NCI-H187 (cell line): ENCODE data around the gene TPTE2.
"Not testable (repeated sequence)": the region's sequence is repeated elsewhere in the genome, so short reads cannot be mapped to it uniquely, and the experiment has no call there.

Experiments used
- DNase-seq, 2 experiments: peaks; one replicate each; lab custom pipeline; 2025; lab: John Stamatoyannopoulos, UW

TPTE2 gene

DNA sequence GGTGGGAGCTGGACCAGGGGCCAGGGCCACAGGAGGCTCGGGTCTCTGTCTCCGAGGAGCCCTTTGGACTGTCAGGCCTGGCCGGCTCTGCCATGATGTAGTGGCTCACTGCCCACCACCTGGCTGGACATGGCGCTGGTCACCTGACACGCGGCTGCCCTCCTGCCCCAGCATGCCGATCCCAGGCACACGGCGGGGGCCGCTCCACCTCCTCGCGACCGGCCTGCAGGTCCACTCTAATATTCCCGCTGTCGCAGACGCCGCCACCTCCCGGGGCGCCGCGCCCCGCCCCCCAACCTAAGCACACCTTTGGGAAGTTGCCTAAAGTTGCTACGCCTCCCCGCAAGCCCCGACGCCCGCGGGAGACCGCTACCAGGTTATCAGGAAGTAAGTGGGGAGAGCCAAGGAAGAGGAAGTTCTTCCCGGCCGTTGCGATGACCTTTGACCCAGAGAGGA is at the start of gene TPTE2:
TPTE2 (minus strand) TSS at position 406 of the 456 bp plus-strand sequence. CDS start 58,298 bp downstream, outside the sequence.
- not testable (repeated sequence) for DNase-seq

DNA sequence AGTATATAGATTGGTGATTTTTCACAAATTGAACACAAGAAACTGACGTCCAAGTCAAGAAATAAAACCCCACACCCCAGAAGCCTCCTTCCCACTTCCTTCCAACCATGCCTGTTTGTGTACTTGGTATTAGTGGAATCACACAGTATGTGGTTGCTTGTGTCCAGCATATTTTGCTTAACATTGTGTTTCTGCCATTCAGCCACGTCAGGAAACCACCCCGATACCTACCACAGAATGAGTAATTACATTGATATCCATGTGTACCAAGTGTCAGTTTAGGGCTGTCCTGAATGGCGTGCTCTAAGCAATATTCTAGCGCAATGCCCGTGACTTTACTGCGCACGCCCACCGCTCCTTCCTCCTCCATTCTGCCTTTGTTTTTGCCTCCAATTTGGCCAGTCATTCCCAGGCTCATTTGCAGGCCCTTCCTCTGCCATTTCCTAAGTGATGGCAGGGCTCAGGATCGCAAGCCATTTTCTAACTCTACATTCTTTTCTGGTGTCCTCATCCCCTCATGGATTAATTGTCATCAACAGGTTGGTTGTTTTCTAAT is 46.3 kb upstream of the TPTE2 start:
- DNase-seq = no peak

DNA sequence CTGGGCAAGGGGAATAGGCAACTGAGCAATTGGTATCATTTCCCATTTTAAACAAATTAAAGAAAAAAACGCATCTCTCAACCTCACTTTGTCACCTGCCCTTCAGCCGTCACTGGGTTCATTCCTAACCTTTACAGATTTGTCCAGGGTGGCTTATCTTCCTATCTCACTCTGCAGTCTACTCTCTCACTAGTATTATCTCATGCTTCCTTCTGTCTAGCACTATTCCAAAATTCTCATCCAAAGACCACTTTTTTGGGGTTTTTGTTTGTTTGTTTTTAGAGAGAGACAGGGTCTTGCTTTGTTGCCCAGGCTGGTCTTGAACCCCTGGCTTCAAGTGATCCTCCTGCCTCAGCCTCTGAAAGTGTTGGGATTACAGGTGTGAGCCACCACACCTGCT is 45.4 kb upstream of the TPTE2 start:
- no peak for DNase-seq

DNA sequence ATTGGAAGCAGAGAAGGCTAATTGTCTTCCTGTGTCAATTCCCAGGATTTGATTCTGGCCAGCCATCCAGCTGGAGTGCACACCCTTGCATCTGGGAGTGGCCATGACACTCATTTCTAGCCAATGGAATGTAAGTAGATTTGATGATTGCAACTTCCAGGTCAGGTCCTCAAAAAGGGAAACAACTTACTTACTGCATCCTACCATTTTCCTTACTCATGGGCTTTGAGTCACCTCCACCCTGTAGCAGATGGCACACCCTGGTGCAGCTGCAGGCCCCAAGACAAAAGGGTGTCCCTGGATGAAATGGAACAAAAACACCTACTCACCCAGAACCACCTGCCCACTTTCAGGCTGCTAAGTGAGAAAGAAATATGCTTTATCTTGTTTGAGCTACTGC is 44.8 kb upstream of the TPTE2 start:
- DNase-seq = no peak

DNA sequence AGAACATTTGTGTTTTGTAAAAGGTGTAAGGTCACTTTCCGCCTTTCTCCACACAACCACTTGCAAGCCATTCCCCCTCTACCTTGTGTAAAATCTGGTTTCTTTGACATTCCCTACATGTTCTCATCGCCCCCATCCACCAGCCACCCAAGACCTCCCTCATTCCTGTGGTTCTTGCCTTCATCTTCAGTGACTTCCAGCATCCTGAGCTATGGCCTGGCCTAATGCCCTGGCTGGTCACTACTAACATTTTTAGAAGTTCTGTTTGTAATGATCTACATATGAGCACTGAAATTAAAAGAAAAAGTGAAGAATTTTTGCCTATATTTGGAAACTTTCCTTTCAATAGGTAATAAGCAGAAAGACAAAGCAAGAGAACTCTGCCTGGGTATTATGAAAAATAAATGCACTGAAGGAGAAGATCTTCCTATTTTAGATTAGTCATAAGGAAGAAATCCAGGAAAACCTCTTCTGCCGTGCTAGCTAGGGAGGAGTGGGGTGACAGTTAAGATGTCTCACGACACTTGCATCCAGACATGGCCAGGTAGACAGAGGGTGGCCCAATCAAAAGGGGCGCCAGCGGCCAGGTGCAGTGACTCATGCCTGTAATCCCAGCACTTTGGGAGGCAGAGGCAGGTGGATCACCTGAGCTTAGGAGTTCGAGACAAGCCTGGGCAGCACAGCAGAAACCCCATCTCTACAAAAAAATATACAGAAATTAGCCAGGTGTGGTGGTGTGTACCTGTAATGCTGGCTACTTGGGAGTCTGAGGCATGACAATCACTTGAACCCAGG is 44.0 kb upstream of the TPTE2 start:
- no peak for DNase-seq

DNA sequence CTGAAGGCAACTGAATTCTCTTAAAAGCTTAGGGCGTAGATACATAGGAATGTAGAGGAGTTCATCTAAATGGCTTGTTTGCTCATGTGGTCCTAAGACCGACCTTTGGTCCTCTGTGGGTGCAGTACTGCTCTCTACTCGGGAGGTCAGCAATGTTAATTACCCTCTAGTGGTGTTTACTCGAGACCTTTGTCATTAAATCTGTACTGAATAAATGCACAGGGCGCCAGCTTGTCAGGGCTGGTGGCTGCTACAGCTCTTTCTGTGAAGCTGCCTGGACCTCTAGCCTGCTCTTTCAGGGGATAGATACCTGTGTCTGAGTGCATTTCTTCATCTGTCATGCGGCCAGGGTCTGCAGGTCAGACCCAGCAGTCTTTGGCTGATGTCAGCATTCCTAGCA is 43.0 kb upstream of the TPTE2 start:
- DNase-seq = no peak

DNA sequence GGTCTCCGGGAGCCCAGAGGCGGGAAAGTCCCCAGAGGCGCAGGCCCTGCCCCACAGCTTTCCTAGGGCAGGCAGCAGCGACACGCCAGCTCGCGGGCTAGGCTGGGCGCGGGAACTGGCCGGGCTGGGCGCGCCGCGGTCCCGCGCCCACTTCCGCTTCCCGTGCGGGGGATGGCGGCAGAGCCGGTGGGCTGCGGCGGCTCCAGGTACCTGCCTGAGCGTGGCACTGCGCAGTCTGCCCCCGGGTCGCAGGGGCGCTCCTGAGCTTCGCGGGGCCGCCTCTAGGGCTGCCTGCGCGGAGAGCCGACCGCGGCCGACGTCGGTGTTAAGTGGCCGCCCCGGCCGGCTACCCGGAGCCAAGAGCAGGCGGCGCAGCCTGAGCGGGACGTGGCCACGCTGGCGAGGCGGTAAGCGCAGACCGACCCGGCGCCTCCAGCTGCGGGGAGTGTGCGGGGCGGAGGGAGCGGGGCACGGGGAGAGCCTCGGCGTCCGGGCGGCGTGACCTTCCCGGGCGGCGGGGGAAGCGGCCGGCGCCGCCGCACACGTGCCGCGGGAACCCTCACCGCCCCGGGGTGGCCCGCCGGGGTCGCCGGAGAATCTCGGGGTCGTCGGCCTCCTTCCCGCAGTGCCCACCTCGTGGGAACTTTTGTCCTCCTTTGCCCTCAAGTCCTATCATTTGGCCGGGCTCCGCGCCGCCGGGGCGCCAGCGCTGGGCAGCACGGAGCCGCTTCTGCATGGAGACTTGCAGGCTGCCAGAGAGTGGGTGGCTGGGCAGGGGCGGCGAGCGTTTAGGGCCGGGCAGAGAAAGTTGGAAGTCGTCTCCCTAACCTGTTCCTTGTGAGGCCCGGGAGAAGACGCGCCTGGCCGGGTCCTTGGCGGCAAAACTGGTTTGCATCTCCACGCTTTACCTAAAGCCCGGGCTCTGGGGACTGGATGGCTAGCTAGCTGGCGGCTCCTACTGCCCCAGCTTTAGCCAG is 40.7 kb upstream of the TPTE2 start:
- DNase-seq = no peak

DNA sequence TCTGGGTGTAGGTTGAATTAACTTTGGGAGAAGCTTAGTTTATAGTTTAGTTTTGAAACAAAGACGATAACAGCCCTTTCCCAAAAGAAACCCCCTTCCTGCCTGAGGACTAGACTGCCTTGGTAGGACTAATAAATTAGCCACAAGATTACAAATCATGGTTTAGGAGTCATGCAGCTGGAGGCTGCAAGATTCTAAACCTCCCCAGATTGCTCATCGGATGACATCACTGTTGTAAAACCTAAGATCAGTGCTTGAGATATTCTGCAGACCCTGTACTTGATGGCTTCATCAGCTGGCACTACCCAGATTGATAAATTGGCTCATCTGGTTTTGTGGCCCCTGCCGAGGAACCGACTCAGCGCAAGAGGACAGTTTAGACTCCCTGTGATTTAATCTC is 36.2 kb upstream of the TPTE2 start:
- DNase-seq = no peak

DNA sequence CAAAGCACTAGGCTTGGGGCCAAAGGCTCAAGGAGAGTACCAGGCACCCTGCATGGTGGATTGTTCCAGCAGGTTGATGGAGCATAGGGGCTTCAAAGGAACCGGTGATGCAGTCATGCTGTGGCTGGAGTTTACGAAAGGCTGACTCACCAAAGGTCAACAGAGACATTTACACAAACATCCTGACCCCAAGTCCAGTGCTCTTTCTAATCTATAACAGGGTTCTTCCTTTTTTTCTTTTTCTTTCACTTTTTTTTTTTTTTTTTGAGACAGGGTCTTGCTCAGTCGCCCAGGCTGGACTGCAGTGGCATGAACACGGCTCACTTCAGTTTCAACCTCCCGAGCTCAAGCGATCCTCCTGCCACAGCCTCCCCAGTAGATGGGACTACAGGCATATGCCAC is 35.6 kb upstream of the TPTE2 start:
- no peak for DNase-seq

DNA sequence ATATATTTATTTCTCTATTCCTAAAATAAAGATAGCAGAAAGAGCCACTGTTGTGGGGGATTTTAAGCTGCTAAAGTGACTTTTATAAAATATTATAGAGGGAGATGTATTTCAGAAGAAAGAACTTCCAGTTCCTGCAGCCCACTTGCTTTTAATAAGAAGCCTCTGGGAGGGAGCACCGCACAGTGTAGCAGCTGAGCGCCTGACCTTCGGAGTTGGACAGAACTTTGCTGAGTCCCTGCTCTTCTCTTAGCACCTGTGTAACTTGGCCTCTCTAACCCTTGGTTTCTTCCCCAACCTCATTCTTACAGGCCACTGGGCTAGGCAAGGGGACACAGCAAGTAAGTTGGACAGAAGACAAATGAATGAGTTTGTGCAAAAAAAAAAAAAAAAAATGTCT is 34.8 kb upstream of the TPTE2 start:
- DNase-seq = no peak

DNA sequence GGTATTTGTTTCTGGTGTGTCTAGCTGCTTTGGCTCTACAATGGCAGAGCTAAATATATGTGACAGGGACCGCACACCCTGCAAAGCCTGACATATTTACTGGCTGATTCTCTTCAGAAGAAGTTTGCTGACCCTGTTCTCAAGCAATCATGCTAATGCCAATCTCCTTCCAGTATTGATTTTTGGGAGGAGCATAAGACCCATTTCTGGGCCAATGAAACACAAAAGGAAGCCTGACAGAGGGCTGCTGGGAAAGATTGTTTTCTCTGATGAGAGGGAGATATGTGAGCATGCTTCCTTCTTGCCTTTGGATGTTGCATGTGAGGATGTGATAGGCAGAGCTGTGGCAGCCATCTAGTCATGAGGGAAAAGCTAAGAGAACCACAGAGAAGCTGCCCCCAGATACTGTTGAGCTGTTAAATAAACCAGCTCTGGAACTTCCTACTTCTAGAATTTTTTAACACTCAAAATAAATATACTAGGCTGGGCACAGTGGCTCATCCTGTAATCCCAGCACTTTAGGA is 31.4 kb upstream of the TPTE2 start:
- DNase-seq = no peak

DNA sequence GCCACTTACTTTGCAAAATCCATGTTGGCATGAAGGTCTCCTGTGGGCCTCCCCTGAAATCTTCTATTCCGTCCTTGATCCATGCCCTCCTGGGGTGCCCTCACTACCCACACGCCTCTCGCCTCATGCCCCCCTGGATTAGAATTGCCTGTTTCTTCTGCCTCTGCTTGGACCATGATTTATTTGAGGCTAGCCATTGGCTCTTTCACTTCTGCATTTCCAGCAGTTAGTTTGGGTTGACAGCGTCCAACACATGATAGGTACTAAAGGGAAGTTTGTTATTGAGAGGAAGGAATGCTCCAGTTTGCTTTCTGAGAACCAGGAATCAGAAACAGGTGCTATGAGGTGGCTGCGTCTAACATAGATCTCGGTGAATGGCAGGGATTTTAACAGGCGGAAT is 30.5 kb upstream of the TPTE2 start:
- DNase-seq = no peak

DNA sequence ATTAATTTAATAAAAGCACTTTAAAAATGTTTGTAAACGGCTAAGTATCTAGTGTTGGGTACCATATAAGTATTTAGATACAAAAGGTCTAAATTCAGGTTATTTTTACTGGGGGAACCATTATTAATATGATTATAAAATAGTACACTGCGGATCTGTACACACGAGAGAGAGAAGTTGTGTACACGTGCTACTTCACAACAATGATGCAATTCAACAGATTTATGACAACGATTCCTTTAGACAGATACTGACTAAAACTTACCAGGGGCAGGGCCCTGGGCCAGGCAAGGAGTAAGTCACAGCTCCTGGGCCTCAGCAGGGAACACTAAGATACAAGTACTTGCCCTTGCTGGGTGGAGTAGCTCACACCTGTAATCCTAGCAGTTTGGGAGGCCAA is 29.1 kb upstream of the TPTE2 start:
- no peak for DNase-seq

DNA sequence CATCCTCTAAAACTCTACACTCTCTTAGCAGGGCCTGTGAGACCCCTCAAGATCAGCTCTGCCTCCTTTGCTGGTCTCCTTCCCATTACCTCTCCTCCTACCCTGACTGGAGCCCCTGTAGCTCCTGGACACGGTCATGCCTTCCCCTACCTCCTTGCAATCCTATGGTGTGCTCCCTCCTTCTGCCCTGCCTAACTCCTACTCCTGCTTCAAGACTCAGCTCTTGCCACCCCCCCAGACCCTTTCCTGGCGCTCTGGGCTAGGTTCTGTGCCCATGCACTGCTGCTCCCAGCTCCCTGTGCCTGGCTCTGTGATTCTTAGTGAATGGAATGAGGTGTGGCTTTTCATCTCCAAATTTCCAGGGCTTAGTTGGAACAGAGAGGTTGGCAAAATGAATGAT is 28.0 kb upstream of the TPTE2 start:
- DNase-seq = no peak

DNA sequence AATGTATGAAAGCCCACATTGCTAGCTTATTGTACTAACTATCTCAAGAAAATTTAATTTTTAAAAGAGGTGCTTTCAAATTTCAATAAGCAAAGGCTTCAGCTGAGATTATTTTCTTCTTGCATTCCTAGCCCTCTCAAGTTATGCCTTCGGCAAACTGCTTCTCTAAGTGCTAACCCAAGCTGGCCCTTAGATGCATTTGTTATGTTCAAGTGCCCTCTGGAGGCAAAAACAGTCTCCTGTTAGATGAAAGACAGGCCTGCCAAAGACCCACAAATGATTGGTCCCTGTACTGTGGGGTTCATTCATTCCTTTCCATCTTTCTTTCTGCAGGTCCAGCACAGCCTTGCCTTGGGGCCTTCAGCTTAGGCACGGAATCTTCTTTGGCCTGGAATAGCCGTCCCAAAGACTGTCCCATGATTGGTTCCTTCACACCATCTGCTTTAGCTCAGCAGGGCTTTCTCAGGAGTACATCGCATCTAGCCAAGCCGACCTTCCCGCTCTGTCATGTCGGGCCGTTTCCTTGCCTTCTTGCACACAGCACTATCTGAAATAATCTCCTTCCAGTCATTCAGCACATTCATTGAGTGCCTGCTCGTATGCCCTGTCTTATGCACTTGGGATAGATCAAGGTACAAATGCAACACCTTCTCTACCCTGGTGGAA is 26.4 kb upstream of the TPTE2 start:
- no peak for DNase-seq

DNA sequence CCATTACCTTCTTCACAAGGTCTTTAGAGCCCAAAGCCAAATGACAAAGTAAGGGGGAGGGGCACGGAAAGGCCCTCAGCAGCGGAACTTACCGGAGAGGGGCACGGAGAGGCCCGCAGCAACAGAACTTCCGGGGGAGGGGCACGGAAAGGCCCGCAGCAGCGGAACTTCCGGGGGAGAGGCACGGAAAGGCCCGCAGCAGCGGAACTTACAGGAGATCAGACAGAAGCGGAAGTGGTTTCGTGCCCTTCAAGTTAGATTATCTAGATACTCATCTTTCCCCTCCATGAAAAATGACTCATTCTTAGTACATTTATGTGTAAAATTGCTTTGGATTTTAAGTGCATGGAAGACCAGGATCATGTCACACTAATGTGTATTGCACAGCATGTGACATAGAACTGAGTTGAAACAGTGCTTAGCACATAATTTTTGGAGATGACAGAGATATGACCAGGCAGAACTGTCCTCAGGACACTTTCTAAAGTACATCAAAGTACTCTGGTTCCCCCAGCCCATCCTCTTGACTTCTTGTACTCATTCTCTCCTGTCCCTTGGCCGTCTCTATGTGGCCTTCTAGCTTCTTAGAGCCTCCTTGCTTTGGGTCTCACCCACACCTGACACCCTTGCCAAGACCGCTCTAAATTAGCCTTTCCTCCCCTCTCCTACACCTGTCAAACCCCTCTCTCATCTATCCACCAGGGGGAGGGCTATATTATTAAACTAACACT is 25.7 kb upstream of the TPTE2 start:
- no peak for DNase-seq

DNA sequence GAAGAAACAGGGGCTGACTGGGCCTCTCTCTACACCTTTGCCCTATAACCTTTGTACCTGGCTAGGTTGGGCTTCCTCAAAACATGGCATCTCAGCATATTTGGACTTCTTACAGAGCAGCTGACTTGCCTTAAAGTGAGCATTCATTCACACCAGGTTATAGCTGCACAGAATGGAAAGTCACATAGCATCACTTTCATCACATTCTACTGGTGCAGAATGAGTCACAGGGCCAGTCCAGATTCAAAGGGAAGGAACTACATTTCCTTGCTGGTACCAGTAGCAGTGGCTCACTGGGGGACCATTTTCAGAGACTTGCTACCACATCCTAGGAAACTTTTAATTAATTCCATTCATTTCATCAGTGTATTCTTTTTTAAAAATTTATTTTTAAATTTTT is 20.3 kb upstream of the TPTE2 start:
- no peak for DNase-seq

DNA sequence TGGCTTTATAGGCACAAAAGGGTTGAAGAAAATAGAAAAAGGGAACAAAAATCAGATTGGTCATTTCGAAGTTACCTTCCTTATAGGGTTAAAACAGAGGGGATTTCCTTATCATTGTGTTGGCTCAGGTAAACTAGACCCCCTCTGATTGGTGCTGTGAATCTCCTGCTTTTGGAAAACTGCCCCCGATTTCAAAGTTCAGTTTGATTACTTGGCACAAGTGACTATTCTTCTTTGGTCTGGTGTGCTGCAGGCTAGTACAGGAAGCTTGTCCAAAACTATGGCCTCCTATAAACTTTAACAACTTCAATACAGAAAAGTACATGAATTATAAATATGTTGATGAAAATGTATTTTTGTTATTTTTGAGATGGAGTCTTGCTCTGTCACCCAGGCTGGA is 13.9 kb upstream of the TPTE2 start:
- DNase-seq = no peak

DNA sequence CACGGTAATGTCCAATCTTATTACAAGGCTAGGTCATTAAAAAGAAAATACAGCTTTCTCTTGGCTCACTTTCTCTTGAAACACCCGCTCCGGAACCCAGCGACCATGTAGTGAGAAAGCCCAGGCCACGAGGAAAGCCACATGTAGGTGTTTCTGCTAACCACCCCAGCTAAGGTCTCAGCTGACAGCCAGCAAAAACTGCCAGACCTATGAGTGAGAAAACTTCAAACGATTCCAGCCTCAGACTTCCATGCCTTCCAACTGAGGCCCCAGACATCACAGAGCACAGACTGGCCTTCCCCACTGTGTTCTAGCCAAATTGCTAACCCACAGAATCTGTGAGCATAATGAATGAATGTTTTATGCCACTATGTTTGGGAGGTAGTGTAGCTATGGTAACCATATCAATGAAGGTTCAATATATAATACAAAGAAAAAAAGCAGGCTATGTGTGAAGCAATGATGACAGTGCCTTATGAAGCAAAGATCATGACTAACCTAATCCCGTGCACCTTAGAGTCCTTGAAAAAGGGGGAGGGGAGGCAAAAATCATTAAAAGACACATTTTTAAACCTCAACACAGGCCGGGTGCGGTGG is 11.9 kb upstream of the TPTE2 start:
- no peak for DNase-seq

DNA sequence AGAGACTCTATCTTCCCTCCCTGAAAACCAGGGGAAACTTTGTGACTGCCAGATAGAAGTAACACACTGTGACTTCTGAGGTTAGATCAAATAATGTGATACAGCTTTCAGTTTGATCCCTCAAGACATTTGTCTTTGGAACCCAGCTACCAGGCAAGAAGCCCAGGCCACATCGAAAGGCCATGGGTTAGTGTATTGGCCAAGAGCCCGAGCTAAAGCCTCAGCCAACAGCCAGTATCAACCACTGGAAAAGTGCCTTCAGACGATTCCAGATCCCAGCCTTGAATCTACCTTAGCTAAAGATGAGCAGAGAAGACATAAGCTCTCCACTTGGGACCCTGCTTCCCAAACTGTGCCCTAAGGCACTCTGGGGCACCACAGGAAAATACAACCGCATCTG is 10.9 kb upstream of the TPTE2 start:
- DNase-seq = no peak
